ENCODE data around the gene MUC12. TPM values are rescaled to one million over a fixed set of nuclear protein-coding genes. Genes with fewer than 3 reads are reported as not detected.
"Not testable (repeated sequence)": the region's sequence is repeated elsewhere in the genome, so short reads cannot be mapped to it uniquely, and the experiment has no call there.

Gene MUC12
- total RNA-seq, 1 donor from 2014 or later, result not detected

GRCh38 chr7:100984241-100984918 is 15.0 kb downstream of the MUC12 start:
- DNase-seq (ENCODE audit: low read depth, low spot score), result not testable (repeated sequence)

GRCh38 chr7:100985033-100985797 is 15.8 kb downstream of the MUC12 start:
- DNase-seq (ENCODE audit: low read depth, low spot score), result not testable (repeated sequence)

GRCh38 chr7:100991631-100992030 is 22.3 kb downstream of the MUC12 start:
- DNase-seq (ENCODE audit: low read depth, low spot score), result no peak

DNA sequence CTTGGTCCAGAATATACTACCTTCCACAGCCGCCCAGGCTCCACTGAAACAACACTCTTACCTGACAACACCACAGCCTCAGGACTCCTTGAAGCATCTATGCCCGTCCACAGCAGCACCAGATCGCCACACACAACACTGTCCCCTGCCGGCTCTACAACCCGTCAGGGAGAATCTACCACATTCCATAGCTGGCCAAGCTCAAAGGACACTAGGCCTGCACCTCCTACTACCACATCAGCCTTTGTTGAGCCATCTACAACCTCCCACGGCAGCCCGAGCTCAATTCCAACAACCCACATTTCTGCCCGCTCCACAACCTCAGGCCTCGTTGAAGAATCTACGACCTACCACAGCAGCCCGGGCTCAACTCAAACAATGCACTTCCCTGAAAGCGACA is 22.9 kb downstream of the MUC12 start:
- not testable (repeated sequence) for DNase-seq (ENCODE audit: low read depth, low spot score)

DNA sequence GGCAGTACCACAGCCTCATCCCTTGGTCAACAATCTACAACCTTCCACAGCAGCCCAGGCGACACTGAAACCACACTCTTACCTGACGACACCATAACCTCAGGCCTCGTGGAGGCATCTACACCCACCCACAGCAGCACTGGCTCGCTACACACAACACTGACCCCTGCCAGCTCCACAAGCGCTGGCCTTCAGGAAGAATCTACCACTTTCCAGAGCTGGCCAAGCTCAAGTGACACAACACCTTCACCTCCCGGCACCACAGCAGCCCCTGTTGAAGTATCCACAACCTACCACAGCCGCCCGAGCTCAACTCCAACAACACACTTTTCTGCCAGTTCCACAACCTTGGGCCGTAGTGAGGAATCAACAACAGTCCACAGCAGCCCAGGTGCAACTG is 25.3 kb downstream of the MUC12 start:
- not testable (repeated sequence) for DNase-seq (ENCODE audit: low read depth, low spot score)

DNA sequence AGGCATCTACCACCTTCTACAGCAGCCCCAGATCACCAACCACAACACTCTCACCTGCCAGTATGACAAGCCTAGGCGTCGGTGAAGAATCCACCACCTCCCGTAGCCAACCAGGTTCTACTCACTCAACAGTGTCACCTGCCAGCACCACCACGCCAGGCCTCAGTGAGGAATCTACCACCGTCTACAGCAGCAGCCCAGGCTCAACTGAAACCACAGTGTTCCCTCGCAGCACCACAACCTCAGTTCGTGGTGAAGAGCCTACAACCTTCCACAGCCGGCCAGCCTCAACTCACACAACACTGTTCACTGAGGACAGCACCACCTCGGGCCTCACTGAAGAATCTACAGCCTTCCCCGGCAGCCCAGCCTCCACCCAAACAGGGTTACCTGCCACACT is 29.2 kb downstream of the MUC12 start:
- DNase-seq (ENCODE audit: low read depth, low spot score), result not testable (repeated sequence)

DNA sequence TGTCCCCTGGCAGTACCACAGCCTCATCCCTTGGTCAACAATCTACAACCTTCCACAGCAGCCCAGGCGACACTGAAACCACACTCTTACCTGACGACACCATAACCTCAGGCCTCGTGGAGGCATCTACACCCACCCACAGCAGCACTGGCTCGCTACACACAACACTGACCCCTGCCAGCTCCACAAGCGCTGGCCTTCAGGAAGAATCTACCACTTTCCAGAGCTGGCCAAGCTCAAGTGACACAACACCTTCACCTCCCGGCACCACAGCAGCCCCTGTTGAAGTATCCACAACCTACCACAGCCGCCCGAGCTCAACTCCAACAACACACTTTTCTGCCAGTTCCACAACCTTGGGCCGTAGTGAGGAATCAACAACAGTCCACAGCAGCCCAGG is 30.0 kb downstream of the MUC12 start:
- not testable (repeated sequence) for DNase-seq (ENCODE audit: low read depth, low spot score)

DNA sequence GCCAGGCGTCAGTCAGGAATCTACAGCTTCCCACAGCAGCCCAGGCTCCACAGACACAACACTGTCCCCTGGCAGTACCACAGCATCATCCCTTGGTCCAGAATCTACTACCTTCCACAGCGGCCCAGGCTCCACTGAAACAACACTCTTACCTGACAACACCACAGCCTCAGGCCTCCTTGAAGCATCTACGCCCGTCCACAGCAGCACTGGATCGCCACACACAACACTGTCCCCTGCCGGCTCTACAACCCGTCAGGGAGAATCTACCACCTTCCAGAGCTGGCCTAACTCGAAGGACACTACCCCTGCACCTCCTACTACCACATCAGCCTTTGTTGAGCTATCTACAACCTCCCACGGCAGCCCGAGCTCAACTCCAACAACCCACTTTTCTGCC is 30.7 kb downstream of the MUC12 start:
- not testable (repeated sequence) for DNase-seq (ENCODE audit: low read depth, low spot score)

- not testable (repeated sequence) for DNase-seq (ENCODE audit: low read depth, low spot score)
These were observed 33.0 kb downstream of the MUC12 start for GRCh38 chr7:101002333-101002732.

- DNase-seq (ENCODE audit: low read depth, low spot score), result not testable (repeated sequence)
These were observed 38.0 kb downstream of the MUC12 start for GRCh38 chr7:101007361-101007760.

DNA sequence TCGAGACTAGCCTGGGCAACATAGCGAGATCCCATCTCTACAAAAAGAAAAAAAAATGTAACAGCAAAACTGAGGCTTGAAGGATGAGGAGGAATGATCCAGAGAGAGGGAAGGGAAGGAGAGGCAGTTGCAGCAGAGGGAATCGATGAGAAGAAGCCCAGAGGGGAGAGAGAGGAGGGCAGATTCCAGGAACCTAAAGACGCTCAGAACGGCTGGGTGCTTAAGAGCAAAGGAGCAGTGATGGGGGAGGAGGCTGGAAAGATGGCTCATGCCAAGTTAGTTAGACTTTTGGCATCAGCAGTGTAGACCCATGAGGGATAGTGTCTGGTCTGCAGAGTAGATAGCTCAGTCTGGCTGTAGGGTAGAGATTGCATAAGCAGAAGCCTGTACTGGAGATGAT is 40.3 kb downstream of the MUC12 start:
- no peak for DNase-seq (ENCODE audit: low read depth, low spot score)

DNA sequence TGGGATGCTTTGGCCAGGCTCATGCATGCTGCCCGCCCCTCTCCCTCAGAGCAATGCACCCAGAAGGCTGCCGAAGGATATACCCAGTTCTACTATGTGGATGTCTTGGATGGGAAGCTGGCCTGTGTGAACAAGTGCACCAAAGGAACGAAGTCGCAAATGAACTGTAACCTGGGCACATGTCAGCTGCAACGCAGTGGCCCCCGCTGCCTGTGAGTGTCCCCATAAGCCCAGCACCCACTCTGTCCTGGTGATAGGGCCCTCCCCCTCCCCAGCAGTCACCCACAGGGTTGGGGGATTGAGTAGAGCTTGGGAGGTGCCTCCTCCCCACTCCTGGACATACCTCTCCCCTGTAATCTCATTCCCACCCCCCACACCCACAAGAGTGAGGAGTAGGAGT is 43.6 kb downstream of the MUC12 start:
- no peak for DNase-seq (ENCODE audit: low read depth, low spot score)

GRCh38 chr7:101015626-101016025 is 46.3 kb downstream of the MUC12 start:
- no peak for DNase-seq (ENCODE audit: low read depth, low spot score)

- no peak for DNase-seq (ENCODE audit: low read depth, low spot score)
These were observed 47.9 kb downstream of the MUC12 start for GRCh38 chr7:101017064-101017777.

- DNase-seq (ENCODE audit: low read depth, low spot score), result no peak
These were observed 49.2 kb downstream of the MUC12 start for GRCh38 chr7:101018271-101019167.

DNA sequence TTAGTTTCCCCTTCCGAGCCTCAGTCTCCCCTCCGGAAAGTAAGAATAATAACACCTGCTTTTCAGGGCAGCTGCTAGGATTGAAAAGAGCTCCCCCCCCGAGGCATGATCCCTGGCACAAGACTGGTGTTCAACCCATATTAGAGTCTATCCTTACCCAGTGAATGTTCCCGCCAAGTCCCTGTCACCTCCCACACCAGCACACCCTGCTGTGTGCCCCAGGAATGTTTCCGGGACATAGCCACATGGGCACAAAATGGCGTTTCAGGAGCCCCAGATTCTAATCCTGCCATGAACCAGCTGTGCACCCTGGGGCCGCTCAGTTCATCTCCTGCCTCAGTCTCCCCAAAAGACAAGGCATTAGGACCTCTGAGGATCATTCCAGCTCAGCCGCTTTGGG is 51.1 kb downstream of the MUC12 start:
- no peak for DNase-seq (ENCODE audit: low read depth, low spot score)

- no peak for DNase-seq (ENCODE audit: low read depth, low spot score)
These were observed 52.3 kb downstream of the MUC12 start for GRCh38 chr7:101021703-101022102.

GRCh38 chr7:101023839-101024238 is 54.5 kb downstream of the MUC12 start:
- DNase-seq (ENCODE audit: low read depth, low spot score), result no peak

GRCh38 chr7:101031082-101031481 is 61.7 kb downstream of the MUC12 start:
- no peak for DNase-seq (ENCODE audit: low read depth, low spot score)

- DNase-seq (ENCODE audit: low read depth, low spot score), result no peak
These were observed 66.6 kb downstream of the MUC12 start for GRCh38 chr7:101035941-101036340.

GRCh38 chr7:101041283-101041682 is 71.9 kb downstream of the MUC12 start:
- not testable (repeated sequence) for DNase-seq (ENCODE audit: low read depth, low spot score)

Data from pulmonary artery endothelial cell (primary cell).